Skeletal muscle cell (primary cell): ENCODE measurements around the gene SLC8A1.

Experiments used
- DNase-seq: peaks from one replicate; pipeline ENCODE4 v3.0.0-alpha.2; 2010; ENCODE audit warnings: low read depth
- H3K4me3 ChIP-seq: 2 replicates; pipeline ENCODE4 v1.5.1; 2011; ENCODE audit warnings: low read depth, mild to moderate bottlenecking, control low read depth, low read length, moderate library complexity

Gene SLC8A1

DNA sequence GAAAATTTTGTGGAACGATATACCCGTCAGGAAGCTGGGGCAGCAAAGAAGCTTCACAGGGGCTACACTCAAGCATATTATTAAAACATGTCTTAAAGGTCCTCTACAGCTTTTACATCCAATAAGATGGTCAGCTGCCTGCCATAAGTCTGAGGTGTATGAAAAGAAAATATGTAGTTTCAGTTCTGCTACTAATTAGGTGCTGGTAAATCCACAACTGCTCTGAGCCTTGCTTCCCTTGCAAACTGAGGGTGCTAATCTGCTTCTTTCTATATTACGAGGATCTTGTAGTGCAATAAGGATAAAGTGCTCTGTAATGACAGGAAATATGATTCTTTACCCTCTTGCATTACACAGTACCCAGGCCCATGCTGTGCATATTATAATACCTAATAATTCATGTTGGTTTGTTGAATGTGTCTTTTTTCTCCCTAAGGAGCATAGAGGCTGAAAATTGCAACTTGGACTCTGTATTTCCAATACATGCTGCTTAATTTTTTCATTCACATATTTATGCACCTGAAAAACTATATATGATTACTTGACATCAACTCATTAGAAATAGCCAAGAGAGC, 14.5 kb upstream of the SLC8A1 start:
- no peak for DNase-seq
- no peak overlapping the region for H3K4me3 ChIP-seq

DNA sequence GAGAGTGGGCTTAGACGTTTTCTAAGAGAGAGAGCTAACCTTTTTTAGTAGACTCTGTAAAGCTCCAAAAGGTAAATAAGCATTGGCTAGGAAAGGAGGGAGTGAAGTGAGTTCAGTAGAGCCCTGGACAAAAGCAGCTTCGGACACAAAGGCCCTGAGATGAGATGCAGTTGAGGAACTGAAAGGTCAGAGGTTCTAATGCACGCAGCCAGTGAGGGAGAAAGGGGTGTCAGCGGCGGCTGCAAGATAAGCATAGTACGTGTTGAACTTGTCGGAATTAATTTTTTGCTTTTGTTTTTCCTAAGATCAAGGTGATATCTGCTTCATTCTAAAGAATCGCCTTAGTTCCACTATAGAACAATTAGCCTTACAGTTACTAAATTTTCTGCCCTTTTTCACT, 11.2 kb upstream of the SLC8A1 start:
- H3K4me3 ChIP-seq, result no peak overlapping the region
- DNase-seq, result no peak

DNA sequence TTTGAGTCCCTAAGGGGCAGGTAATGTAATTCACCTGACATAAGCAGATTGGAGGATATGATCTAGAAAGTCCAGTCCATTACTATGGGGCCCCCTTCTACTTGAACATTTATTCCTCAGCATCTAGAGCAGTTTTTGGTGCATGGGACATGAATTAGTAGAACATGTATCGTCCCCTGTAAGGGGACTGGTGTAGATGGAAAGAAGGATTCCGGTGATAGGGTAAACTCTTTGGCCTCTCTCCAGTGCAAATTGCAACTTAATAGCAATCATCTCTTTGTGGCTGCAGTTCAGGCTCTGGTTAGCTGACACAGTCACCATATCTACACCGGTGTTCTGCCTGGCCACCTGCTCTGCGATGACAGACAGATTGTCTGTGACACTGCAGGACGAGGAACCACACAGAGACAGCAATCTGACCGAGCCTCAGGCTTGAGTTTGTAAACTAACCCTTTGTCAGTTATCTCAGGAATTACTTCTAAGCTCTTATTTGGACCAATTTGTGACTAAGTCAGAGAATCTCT, 6.4 kb upstream of the SLC8A1 start:
- peak; percentile 13 for DNase-seq
- H3K4me3 ChIP-seq, result no peak overlapping the region

DNA sequence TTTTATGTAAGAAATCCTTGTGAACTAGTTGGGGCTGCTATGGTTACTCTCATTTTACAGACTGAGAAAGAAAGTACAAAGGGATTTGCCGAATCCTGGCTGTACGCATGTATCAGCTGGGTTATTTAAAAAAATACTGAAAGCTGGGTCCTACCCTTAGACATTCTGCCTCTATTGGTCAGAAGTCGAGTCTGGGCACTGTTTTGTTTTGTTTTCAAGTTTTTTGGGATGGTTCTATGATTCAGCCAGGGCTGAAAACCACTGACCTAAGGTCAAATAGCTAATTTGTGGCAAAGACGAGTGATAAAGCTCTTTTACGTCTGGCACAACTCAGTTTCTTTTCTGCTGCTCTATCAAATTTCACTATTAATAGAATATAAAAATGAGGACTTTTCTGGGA, 5.9 kb upstream of the SLC8A1 start:
- no peak overlapping the region for H3K4me3 ChIP-seq
- no peak for DNase-seq

DNA sequence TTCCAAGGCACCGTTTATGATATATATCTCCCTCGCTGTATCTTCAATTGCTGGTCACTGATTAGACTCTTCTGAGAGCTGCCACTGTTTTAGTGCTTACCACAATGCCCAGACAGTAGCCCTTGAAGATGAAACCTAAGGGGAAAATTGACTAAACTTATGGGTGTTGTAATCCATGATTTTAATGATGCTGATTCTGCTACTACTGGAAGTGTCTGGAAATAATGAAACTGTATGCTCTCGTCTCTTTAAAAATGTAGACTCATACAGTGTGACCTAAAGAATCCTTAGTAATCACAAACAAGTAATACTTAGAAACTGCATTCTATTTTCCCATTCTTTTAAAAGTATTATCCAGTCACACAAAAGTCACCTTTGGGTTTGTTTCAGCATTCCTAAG, 5.5 kb upstream of the SLC8A1 start:
- no peak overlapping the region for H3K4me3 ChIP-seq
- no peak for DNase-seq

DNA sequence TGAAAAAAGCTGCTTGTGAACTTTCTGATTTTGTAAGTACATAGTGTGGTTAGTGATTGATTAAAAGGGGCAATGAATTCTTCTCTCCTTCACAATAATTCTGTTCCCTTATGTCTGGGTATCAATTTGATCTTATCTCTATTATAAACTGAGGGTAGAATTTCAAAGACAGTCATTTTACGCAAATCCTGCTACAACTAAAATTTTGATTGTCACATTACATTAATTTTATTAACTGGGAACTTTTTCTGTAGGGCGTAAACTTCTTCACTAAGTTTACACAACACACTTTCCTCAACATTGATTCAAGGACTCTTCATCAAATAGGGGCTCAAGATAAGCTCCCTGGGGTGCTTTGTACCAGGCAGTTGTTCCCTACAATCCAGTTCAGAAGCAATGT, 5.0 kb upstream of the SLC8A1 start:
- no peak overlapping the region for H3K4me3 ChIP-seq
- no peak for DNase-seq

DNA sequence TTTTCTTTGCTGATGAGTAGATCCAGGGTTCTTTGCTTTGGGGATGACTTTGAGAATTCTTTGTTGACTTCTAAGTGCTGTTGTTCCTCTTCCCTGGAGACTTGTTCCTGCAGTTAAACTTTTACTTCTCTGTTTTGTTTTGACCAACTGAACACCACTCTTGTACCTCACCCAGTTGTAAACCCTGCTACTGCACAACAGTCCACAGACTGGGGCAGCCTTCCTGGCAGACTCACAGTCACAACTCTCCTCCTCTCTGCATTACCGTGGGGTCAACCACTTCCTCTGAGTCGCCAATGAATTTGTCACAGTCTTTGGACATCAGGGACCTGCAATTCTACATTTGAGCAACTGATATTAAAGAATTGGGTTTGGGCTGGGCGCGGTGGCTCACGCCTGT, 3.8 kb upstream of the SLC8A1 start:
- DNase-seq, result no peak

DNA sequence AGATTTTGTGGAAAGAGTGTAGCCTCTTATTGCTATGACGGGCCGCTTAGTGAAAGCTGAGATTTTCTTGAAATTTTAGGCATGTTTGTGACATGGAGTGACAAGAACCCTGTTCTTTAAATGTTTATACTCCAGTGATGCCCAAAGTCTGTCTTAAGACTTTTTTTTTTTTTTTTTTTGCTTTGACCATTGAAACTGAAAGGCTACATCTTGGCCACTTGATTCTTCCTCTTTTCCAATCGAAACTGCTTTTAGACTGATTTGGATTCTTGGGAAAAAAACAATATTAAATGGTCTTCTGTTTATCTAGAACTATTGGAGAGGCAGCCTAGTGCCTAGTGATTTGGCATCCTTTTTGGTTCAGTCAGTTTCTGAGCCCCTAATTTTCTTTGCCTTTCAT, 2.4 kb upstream of the SLC8A1 start:
- no peak for DNase-seq
- no peak overlapping the region for H3K4me3 ChIP-seq

More for the DNA sequence above, 3.8 kb upstream of the SLC8A1 start:
- no peak overlapping the region for H3K4me3 ChIP-seq

DNA sequence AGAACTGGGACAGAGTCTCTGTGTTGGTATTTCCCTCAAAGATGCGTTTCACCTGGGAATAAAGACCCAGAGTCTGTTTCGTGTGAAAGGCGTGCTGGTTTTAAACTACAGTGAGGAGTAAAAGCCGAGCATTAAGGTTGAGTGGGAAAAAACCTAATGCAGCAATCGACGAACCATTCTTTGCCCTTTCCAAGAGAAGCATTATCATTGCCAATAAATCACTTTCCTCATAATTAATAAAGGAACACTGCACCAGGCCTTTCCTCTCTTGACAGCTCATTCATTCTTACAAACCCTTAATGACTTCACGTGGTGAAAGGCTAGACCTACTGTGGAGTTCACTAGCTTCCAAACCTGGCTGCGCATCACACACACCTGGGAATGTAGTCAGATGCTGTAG, 896 bp upstream of the SLC8A1 start:
- DNase-seq, result no peak
- peak overlapping the region; percentile 75 for H3K4me3 ChIP-seq

DNA sequence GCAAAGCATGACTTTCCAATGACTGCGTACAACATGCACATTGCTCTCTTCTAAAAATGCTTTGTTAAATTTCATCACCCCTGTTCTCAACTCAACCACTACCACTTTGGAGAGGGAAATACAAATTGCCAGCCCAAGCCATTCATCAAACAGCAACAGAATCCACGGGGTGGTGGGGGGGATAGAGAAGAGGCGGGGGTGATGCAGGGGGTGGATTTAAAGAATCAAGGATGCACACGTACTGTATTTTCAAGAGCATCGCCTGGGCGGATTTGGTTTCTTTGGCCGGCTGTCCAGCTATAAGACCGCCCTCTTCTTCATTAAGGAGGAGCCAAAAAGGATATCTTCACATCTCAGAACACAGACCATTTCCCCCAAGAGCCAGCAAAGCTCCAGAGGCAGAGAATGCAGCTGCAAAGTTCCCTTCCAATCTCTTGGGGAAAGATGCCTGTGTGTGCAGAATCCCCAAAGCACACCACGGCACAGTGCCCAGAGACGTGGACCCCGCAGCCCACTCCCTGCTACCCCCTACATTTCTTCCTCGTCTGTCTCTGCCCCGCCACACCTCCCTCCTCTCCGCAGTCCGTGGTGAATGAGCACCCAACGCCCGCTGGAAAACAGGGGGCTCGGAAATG, 977 bp downstream of the SLC8A1 start:
- peak overlapping the region; percentile 75 for H3K4me3 ChIP-seq
- no peak for DNase-seq

DNA sequence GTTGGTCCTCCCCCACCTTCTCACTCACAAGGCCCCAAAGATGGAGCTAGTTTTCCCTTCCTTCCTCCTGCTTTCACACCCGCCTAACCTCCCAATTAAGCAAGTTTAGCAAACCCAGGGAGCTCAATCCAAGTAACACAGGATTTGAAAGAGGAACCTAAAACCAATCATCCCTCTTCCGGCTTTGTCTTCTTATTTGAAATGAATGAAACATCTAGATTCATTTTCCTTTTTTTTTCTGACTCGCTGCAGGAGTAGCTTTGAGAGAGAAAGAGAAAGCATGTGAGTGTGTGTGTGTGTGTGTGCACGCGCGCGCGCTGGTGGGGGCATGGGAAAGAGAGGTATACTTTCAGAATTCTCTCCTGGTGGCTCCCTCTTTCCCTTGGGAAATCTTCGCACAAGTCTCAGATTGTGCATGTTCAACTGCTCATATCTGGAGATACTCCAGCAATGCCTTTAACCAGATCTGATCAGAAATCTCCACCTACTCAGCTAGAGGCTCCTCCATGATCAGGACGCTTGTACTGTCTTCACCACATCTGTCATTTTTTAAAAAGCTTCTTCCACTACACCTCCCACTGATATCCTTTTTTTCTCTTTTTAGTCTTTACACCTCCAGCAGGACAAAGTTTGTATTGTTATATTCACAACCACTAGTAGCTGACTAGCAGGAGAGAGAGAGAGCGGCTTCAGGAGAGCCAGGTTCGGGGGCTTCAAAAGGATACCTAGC, 1.7 kb downstream of the SLC8A1 start:
- DNase-seq, result no peak
- peak overlapping the region; percentile 75 for H3K4me3 ChIP-seq

DNA sequence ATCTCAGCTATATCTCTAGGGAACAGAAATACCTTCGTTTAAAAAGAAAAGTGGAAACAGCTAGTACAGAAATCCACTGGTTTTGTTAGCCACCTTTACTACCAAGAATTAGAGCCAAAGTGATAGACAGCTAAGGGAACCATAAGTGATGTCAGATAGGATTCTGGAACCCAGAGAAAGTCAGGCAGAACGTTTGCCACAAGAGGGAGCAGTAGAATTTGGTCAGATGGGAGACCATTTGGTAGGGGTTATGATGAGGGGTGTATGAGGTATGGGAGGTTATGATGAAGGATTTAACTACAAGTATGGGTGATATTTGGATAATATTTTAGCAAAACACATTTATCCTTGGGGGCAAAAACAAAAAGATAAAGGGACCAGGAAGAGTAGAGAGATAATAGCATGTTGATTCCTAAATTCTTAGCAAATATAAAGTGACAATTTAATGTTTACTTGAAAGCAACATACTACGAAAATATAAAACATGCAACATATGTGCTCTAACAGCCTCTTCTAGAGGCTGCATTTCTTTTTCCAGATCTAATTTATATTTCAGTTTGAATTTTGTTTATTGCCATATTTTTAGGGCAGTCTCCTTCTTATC, 3.3 kb downstream of the SLC8A1 start:
- no peak overlapping the region for H3K4me3 ChIP-seq
- no peak for DNase-seq

DNA sequence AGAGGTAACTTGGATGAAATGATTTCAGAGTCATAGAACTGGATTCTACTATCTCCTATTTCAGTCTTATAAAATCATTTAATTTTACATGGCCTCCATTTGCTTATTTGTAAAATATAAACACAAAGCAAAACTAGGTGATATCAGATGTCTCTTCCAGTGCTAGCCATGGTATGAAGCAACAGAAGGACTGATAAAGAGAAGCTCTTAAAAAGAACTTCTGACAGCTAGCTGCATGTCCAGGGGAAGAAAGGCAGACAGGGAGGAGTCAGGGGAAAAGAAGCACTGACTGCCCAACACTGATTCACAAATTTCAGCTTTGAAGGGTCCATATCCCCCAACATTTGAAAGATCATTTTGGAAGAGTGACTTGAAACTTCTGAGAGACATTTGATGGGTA, 6.4 kb downstream of the SLC8A1 start:
- H3K4me3 ChIP-seq, result no peak overlapping the region
- DNase-seq, result no peak

DNA sequence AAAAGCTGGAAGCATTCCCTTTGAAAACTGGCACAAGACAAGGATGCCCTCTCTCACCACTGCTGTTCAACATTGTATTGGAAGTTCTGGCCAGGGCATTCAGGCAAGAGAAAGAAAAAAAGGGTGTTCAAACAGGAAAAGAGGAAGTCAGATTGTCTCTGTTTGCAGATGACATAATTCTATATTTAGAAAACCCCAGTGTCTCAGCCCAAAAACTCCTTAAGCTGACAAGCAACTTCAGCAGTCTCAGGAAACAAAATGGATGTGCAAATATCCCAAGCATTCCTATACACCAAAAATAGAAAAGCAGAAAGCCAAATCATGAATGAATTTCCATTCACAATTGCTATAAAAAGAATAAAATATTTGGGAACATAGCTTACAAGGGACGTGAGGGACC, 11.1 kb downstream of the SLC8A1 start:
- no peak for DNase-seq
- H3K4me3 ChIP-seq, result no peak overlapping the region

DNA sequence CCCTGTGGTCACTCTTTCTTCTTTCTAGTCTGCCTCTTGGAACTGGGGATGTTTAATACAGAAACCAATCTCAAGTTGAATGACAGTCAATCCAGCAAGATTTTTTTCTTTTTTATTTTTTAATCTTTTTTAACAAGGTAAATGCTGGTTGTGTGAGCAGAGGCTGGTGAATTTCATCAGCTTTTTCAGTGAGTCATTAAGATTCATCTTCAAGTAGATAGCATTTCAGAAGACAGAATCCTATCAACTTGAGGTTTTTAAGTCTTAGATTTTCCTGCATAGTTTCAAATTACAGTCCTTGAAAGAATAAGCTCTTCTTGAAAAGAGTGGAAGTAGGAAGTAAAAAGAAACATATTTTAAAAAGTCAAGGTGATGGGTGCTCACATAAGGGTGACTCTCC, 12.4 kb downstream of the SLC8A1 start:
- DNase-seq, result peak; percentile 22

DNA sequence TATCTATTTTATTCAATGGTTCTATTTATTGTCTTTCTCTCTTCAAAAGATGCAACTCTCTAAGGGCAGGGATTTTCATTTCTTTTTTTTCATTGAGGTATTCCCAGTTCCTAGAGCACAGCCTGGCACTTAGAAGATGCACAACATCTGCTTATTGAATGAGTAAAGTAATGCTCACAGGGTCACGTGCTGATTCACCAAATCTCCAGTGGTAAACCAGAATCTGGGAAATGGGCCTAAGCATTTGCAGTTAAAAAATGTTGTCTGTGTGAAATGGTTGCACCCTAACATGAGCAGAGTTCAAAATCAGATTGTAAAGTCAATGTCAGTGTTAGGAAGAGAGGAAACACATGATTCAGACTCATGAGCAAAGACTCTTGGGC, 15.8 kb downstream of the SLC8A1 start:
- DNase-seq, result no peak
- H3K4me3 ChIP-seq, result no peak overlapping the region

More for the DNA sequence above, 12.4 kb downstream of the SLC8A1 start:
- H3K4me3 ChIP-seq, result no peak overlapping the region

DNA sequence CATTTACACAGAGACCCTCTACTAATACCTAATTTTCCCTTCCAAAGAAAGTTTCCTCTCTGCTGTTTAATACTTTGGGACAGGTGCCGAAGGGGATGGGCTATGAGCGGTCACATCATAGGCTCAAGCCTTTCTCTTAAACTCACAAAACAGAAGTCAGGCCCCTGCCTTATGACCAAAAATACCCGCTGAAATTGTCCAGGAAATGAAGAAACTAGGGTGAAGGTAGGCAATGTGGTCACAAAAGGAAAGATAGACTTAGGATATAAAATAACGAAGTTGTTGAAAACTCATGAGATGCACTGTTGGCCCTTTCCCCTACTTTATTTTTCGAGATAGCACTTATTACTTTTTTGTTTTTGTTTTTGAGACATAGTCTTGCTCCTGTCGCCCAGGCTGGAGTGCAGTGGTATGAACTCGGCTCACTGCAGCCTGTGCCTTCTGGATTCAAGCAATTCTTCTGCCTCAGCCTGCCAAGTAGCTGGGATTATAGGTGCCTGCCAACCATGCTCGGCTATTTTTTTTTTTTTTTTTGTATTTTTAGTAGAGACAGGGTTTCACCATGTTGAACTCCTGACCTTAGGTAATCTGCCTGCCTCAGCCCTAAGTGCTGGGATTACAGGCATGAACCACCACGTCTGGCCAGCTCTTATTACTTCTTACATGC, 16.3 kb downstream of the SLC8A1 start:
- no peak for DNase-seq
- no peak overlapping the region for H3K4me3 ChIP-seq

DNA sequence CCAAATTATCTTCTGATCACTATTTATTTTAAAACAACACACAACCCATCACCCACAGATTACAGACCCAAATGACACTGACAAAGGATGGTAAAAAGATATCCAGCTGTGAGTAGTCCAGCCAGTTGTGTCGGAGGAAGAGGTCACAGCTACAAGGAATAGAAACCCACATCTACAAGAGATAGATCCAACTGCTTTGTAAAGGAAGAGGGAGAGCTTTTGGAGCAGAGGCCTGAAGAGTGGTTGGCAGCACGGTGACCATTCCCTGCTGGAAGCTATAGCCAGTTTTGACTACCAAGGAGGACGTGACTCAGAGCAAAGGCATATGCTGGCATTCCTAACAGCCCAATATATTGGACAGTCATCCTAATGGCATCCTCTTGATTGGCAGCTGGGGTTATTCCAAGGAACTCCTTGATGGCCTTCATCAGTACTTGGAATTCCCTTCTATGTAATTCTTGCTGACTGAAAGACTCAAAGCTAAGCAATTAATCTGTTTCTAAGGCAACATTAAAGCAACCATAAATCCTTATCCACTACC, 17.1 kb downstream of the SLC8A1 start:
- no peak overlapping the region for H3K4me3 ChIP-seq
- DNase-seq, result peak; percentile 83

DNA sequence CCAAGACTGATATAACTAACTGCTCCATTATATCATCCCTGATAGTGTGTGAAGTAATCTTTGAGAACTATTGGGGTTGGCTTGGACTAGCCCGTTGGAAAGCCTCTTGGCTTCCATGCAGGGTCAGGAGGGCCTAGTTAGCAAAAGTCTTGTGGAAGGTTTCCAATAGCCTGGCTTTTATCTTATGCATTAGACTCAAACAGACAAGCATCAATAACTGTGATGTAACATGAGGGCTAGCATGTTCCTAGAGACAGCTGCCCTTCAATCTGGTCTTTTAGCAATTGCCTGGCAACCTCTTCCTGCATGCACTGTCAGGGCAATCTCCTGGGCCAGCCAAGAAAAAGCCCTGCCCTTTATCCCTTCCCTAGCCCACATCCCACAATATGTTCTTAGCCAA, 18.2 kb downstream of the SLC8A1 start:
- no peak overlapping the region for H3K4me3 ChIP-seq
- DNase-seq, result no peak
